ENCODE data around the gene FICD.

DNA sequence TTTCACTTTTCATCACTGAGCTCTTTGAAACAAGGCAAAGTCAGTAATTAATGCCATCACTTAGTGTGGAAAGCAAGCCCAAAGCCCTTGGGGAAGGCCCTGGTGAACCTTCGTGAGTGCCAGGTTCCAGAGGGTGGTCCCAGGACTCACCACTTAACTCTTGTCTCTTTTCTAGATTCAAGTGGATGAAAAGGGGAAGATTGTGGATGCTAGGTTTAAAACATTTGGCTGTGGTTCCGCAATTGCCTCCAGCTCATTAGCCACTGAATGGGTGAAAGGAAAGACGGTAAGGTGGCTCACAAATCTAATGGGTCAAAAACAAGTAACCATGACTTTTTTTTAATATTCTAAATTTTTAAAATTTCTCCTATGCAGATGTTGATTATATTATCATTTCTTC, 50.1 kb downstream of the FICD start:
- TF ChIP-seq, protein P1, sequence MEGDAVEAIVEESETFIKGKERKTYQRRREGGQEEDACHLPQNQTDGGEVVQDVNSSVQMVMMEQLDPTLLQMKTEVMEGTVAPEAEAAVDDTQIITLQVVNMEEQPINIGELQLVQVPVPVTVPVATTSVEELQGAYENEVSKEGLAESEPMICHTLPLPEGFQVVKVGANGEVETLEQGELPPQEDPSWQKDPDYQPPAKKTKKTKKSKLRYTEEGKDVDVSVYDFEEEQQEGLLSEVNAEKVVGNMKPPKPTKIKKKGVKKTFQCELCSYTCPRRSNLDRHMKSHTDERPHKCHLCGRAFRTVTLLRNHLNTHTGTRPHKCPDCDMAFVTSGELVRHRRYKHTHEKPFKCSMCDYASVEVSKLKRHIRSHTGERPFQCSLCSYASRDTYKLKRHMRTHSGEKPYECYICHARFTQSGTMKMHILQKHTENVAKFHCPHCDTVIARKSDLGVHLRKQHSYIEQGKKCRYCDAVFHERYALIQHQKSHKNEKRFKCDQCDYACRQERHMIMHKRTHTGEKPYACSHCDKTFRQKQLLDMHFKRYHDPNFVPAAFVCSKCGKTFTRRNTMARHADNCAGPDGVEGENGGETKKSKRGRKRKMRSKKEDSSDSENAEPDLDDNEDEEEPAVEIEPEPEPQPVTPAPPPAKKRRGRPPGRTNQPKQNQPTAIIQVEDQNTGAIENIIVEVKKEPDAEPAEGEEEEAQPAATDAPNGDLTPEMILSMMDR (conservative IDR thresholded peaks at IDR 0.05 in 1 of 2, IDR thresholded peaks at IDR 0.05 in 1 of 2; ENCODE audit: low read depth in 1 of 2, low read length in 2 of 2), result no peak
- no peak for TF ChIP-seq EZH2 (IDR thresholded peaks at IDR 0.05; ENCODE audit: low read length, missing control alignments)

Data from fibroblast of lung (primary cell).